ENCODE data around the gene PNMA6F. TPM values are rescaled to one million over a fixed set of nuclear protein-coding genes. Genes with fewer than 3 reads are reported as not detected.

The PNMA6F gene
- total RNA-seq, 4 donors from 2014 or later = not detected

DNA sequence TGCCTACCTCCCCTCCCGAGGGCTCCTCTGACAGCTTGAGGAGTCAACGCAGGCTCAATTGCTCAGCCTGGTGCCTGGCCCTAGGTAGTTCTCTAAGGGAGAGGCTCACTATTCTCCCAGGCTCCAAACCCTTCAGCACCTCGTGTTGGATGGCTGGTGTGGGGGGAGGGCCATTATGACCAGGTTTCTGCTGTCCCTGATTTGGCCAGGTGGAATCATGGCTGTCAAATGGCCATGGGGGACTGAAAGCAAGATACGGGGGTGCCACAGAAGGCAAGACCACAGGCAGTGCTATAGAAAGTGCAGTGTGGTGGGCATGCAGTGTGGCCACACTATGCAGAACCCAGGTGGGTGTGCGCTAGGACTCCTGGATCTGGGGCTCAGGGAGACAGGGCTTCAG lies 9.5 kb downstream of the PNMA6F start:
- Histone ChIP-seq H3K27me3 (no peaks in the 10 kb centered on the region), H3K4me3 (no peak overlapping the region), H3K27ac (no peak overlapping the region), H3K9me3 (no peaks in the 10 kb centered on the region), H3K4me1 (no peaks in the 10 kb centered on the region), H3K36me3 (no peaks in the 10 kb centered on the region)
- TF ChIP-seq POLR2A (IDR thresholded peaks at IDR 0.05) = no peak
- TF ChIP-seq, protein P1, sequence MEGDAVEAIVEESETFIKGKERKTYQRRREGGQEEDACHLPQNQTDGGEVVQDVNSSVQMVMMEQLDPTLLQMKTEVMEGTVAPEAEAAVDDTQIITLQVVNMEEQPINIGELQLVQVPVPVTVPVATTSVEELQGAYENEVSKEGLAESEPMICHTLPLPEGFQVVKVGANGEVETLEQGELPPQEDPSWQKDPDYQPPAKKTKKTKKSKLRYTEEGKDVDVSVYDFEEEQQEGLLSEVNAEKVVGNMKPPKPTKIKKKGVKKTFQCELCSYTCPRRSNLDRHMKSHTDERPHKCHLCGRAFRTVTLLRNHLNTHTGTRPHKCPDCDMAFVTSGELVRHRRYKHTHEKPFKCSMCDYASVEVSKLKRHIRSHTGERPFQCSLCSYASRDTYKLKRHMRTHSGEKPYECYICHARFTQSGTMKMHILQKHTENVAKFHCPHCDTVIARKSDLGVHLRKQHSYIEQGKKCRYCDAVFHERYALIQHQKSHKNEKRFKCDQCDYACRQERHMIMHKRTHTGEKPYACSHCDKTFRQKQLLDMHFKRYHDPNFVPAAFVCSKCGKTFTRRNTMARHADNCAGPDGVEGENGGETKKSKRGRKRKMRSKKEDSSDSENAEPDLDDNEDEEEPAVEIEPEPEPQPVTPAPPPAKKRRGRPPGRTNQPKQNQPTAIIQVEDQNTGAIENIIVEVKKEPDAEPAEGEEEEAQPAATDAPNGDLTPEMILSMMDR (IDR thresholded peaks at IDR 0.05) = no peak
- DNase-seq = no peak

DNA sequence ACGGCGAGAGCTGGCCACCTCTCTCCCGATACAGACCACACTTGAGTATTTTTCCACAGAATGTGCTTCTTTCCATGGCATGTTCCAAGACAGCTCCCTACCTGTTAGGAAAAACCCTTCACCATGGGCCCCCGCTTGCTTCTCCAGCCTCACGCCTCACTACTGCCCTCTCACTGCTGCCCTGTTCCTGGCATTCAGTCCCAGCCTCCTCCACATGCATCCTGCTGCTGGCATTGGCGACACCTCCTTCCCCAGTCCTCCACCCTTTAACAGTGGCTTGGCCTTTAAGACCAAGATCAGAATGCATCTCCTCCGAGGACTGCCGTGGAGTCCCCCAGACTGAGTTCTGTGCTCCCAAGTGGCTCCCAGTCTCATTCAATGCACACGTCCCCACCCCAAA lies 10.7 kb downstream of the PNMA6F start:
- Histone ChIP-seq H3K27ac (no peak overlapping the region), H3K4me1 (no peaks in the 10 kb centered on the region), H3K9me3 (no peaks in the 10 kb centered on the region), H3K4me3 (no peak overlapping the region), H3K36me3 (no peaks in the 10 kb centered on the region), H3K27me3 (no peaks in the 10 kb centered on the region)
- no peak for DNase-seq
- TF ChIP-seq, protein P1 (IDR thresholded peaks at IDR 0.05) = no peak
- no peak for TF ChIP-seq POLR2A (IDR thresholded peaks at IDR 0.05)

DNA sequence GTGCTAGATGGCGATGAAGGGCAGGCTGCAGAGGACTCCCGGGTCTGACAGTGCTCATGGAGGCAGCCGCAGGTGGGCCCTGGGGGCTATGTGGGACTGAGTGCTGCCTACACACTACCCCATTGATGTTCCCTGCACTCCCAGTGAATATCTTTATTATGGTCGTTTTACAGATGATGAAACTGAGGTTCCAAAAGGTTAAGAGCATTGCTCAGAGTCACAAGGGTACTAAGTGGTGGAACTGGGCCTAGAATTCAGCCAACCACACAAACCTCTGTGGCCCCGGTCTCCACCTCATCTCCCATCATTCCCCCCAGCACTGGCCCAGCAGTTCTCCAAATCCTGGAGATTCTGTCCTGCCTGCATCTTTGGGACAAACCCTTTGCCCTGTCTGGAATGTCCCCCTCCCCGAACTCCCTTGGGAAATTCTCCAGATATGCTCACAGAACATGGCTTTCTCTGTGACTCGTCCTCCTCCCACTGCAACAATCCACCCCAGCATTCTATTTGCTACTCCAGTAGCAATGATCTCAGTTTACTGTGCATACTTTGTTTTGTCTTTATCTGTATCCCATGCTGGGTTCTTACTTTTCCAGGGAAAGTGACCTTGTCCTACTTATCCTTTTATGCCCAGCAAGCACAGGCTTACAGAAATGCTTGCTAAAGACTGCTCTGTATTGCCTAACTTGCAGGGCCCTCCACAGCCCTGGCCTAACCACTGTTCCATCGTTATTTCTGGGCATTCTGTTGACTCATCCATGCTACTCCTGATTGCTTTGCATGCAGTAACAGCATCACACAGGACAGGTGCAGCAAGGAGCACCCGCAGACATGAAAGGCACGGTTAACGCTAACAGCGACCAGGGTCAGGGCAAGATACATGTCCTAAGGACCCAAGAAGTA lies 14.0 kb downstream of the PNMA6F start:
- Histone ChIP-seq H3K9me3 (no peaks in the 10 kb centered on the region), H3K27me3 (no peaks in the 10 kb centered on the region), H3K36me3 (no peaks in the 10 kb centered on the region), H3K4me1 (no peaks in the 10 kb centered on the region), H3K27ac (no peak overlapping the region), H3K4me3 (no peak overlapping the region)
- no peak for DNase-seq
- TF ChIP-seq, protein P1 (IDR thresholded peaks at IDR 0.05) = no peak
- TF ChIP-seq POLR2A (IDR thresholded peaks at IDR 0.05) = no peak

DNA sequence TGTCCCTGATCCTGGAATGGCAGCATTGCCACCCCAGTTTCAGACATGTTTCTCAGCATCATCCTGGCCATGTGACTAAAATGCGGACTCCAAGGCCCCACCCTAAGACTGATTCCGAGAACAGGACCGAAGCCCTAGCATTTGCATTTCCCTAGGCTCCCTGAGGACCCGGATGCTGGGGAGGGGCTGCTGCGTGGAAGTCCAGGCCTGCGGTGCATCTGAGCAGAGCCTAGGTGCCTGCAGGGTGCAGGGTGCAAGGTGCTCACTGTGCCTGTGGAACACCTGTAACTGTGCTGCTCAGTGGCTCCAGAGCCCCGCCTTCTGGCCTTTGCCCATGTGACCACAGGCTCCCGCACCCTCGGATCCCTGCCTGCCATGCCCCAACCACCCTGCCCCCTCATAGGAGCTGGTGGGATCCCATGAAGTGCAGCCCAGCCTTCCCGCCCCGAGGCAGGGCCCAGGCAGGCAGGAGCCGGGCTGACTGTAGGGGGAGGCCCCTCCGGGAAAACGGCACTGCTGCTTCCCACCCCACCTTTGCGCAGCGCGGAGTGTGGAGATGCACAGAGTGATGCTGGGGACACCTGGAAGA lies 14.9 kb downstream of the PNMA6F start:
- Histone ChIP-seq H3K4me1 (no peaks in the 10 kb centered on the region), H3K27ac (no peak overlapping the region), H3K36me3 (no peaks in the 10 kb centered on the region), H3K9me3 (no peaks in the 10 kb centered on the region), H3K4me3 (no peak overlapping the region), H3K27me3 (no peaks in the 10 kb centered on the region)
- TF ChIP-seq POLR2A (IDR thresholded peaks at IDR 0.05) = no peak
- TF ChIP-seq, protein P1 (IDR thresholded peaks at IDR 0.05) = no peak
- DNase-seq = no peak

DNA sequence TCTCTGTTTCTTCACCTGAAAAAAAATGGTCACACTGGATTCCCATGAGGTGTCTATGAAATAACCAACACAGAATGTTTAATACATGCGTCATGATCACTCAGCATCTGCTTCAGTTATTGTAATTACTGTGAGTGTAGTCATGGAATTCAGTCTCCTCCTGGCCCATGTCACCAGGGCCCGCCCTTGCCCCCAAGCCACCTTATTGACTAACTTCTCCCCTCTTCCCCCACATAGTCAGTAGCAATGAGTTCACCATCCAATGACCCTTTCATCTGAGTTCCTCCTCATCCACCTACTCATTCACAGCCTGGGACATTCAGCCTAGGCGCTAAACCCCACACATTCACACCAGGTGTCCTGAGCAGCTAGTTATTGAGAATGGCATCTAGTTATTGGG lies 15.6 kb downstream of the PNMA6F start:
- Histone ChIP-seq H3K4me3 (no peak overlapping the region), H3K9me3 (no peaks in the 10 kb centered on the region), H3K27ac (no peak overlapping the region), H3K4me1 (no peaks in the 10 kb centered on the region), H3K27me3 (no peaks in the 10 kb centered on the region), H3K36me3 (no peaks in the 10 kb centered on the region)
- no peak for DNase-seq
- TF ChIP-seq, protein P1 (IDR thresholded peaks at IDR 0.05) = no peak
- TF ChIP-seq POLR2A (IDR thresholded peaks at IDR 0.05) = no peak

All from Peyer's patch (tissue), 4 donors.